Stomach (tissue), 9 donors: Measurements from ENCODE around the gene CEP112. TPM values are rescaled to one million over a fixed set of nuclear protein-coding genes. Genes with fewer than 3 reads are reported as not detected.
A peak's percentile ranks its signal among the peaks of the same experiment; 100 is the strongest.

Experiments used
- DNase-seq, 2 donors: peaks; one replicate each; pipeline versions ENCODE4 v3.0.0 to v3.0.0-alpha.2; 2013 to 2019
- H3K27ac ChIP-seq, 5 donors: fragments of 200-600 bp in 4 of 5; sonication (generic) in 4 of 5; one replicate each; pipeline ENCODE4 v1.5.1; 2013 to 2019; ENCODE audit warnings: mild to moderate bottlenecking in 1 of 5, moderate library complexity in 1 of 5
- H3K27me3 ChIP-seq, 3 donors: fragments of 200-600 bp; sonication (generic); one replicate each; pipeline ENCODE4 v1.5.1; 2017 to 2019; ENCODE audit warnings: mixed run types in 1 of 3
- H3K36me3 ChIP-seq, 4 donors: fragments of 200-600 bp; sonication (generic); 1 replicate in 3 of 4; 2 replicates in 1 of 4; pipeline ENCODE4 v1.5.1; 2016 to 2019
- H3K4me1 ChIP-seq, 4 donors: fragments of 200-600 bp; sonication (generic); one replicate each; pipeline ENCODE4 v1.5.1; 2016 to 2019
- H3K4me3 ChIP-seq, 4 donors: fragments of 200-600 bp; sonication (generic) in 3 of 4; one replicate each; pipeline ENCODE4 v1.5.1; 2016 to 2019; ENCODE audit warnings: mild to moderate bottlenecking in 1 of 4
- H3K9me3 ChIP-seq, 4 donors: fragments of 200-600 bp; sonication (generic); one replicate each; pipeline ENCODE4 v1.5.1; 2016 to 2019
- EP300 ChIP-seq: sonication (generic); formaldehyde crosslinking; IDR thresholded peaks from one replicate; pipeline ENCODE4 v1.6.1; 2017; ENCODE audit warnings: antibody characterized with exemption
- POLR2A ChIP-seq, 4 donors: fragments of 450-650 bp; IDR thresholded peaks; one replicate each; pipeline ENCODE4 v1.6.1; 2016; ENCODE audit warnings: antibody characterized with exemption in 4 of 4, control low read depth in 2 of 4, mild to moderate bottlenecking in 1 of 4, moderate library complexity in 1 of 4
- POLR2AphosphoS5 ChIP-seq, 3 donors: sonication (generic); formaldehyde crosslinking; IDR thresholded peaks; one replicate each; pipeline ENCODE4 v1.6.1; 2016; ENCODE audit warnings: antibody characterized with exemption in 3 of 3
- WGBS, 5 donors: extraction: QIAGEN DNeasy Blood & Tissue Kit in 3 of 5; methylation state at CpG; one replicate each; pipeline versions ENCODE4 v1.1.5 to v1.1.7; 2013 to 2018; 5-methylcytosine and 5-hydroxymethylcytosine counted together
- intact Hi-C: fragments of 100-400 bp; cut with DNase I; formaldehyde crosslinking; loops from one replicate; pipeline ENCODE4 v1.15.1; 2023; ENCODE audit warnings: low total_unique reads
- polyA plus RNA-seq, 3 donors: library from polyadenylated mRNA; stranded (reverse); fragments of 200-250 nt; gene quantifications; one replicate each; pipeline ENCODE4 v1.2.3, GENCODE V29; 2013
- total RNA-seq, 5 donors: library from RNA; depleted of rRNA; stranded (reverse); fragments of >200 nt; gene quantifications; one replicate each; pipeline versions ENCODE4 v1.1.0 to v1.2.3, GENCODE V29; 2014 to 2016
- TF ChIP-seq, protein P1 (sequence below), 7 experiments: fragments of 450-650 bp in 4 of 7; fragments of 200-600 bp in 3 of 7; sonication (generic) in 3 of 7; IDR thresholded peaks; one replicate each; pipeline ENCODE4 v1.5.1; 2016 to 2019; ENCODE audit warnings: antibody characterized with exemption in 7 of 7, control low read depth in 2 of 7, mild to moderate bottlenecking in 1 of 7
- donor health status: healthy with polysubstance abuse.
- donor health status: Bipolar disorder and iron deficiency.
- donor health status: healthy.

CEP112 gene
- total and polyA plus RNA-seq, 8 donors: 3.5 to 108 (median 13.3) TPM

DNA sequence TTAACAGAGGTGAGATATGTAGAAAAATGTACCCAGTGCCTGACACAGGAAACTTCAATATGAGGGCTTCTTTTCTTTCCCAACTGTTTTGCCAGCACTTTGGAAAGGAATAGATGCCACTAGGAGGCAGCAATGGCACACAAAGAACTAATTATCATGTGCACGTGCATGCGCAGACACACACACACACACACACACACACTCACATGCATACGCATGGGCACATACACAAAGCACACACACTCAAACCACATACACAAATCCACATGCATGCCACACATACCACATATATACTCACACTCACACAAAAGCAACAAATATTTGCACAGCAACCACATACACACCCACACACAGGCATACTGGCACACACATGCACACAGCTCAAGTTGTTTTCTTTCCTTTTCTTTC is 8.8 kb upstream of the CEP112 start:
- WGBS, 5 donors: 1 to 9% (median 6%) methylated on average over 3 of the region's 3 CpGs
- peak; percentile 59 to 89 for DNase-seq
- H3K36me3 ChIP-seq: no peaks in the 10 kb centered on the region
- TF ChIP-seq, protein P1, sequence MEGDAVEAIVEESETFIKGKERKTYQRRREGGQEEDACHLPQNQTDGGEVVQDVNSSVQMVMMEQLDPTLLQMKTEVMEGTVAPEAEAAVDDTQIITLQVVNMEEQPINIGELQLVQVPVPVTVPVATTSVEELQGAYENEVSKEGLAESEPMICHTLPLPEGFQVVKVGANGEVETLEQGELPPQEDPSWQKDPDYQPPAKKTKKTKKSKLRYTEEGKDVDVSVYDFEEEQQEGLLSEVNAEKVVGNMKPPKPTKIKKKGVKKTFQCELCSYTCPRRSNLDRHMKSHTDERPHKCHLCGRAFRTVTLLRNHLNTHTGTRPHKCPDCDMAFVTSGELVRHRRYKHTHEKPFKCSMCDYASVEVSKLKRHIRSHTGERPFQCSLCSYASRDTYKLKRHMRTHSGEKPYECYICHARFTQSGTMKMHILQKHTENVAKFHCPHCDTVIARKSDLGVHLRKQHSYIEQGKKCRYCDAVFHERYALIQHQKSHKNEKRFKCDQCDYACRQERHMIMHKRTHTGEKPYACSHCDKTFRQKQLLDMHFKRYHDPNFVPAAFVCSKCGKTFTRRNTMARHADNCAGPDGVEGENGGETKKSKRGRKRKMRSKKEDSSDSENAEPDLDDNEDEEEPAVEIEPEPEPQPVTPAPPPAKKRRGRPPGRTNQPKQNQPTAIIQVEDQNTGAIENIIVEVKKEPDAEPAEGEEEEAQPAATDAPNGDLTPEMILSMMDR (IDR thresholded peaks at IDR 0.05): peak in 4 of 7 experiments; percentile 25 to 83 (median 64)
- TF ChIP-seq POLR2AphosphoS5 (IDR thresholded peaks at IDR 0.05) (peak in 2 of 3 donors; percentile 17 to 21), EP300 (no peak)
- H3K4me3 ChIP-seq: no peak overlapping the region
- H3K27me3 ChIP-seq: no peaks in the 10 kb centered on the region
- H3K27ac ChIP-seq: no peak overlapping the region
- H3K4me1 ChIP-seq: peaks cover 0 to 8% (median 4%) of the 10 kb centered on the region in 4 donors
- H3K9me3 ChIP-seq: no peaks in the 10 kb centered on the region
- intact Hi-C loops: no loop called here

DNA sequence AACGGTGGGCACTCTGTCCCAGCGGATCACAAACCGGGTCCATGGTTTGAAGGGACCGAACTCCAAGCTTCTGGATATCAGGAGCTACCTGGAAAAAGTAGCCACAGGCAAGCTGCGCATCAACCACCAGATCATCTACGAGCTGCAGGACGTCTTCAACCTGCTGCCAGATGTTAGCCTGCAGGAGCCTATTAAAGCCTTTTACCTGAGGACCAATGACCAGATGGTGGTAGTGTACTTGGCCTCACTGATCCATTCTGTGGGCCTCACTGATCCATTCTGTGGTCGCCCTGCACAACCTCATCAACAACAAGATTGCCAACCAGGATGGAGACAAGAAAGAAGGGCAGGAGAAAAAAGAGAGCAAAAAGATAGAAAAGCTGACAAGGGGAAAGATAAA is 6.3 kb upstream of the CEP112 start:
- H3K36me3 ChIP-seq: no peaks in the 10 kb centered on the region
- H3K27ac ChIP-seq: no peak overlapping the region
- intact Hi-C loops: no loop called here
- no peak overlapping the region for H3K4me3 ChIP-seq
- H3K27me3 ChIP-seq: no peaks in the 10 kb centered on the region
- DNase-seq: no peak
- peaks cover 0 to 8% (median 4%) of the 10 kb centered on the region in 4 donors for H3K4me1 ChIP-seq
- H3K9me3 ChIP-seq: no peaks in the 10 kb centered on the region
- WGBS, 5 donors: 97 to 98% (median 97%) methylated on average over 7 to 8 of the region's 8 CpGs
- TF ChIP-seq EP300 (no peak), POLR2A (IDR thresholded peaks at IDR 0.05) (no peak), POLR2AphosphoS5 (IDR thresholded peaks at IDR 0.05) (no peak)
- TF ChIP-seq, protein P1 (IDR thresholded peaks at IDR 0.05): no peak

DNA sequence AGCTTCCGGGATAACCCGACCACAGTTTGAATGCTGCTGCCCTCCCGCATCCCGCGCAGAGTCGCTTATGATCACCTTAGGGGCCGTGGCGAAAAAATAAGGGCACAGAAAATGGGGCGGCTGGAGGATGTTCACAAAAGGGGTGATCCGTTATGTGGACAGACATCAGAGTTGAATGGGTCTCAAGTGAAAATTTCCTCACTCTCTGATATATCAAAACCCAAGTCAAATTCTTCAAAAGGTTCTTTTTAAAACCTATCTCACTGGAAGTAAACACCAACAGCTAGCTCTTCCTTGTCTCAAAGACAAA is 400 bp upstream of the CEP112 start:
- peak overlapping the region; percentile 71 to 82 (median 78) for H3K4me3 ChIP-seq
- 1 to 5% (median 2%) methylated on average over 8 to 10 of the region's 10 CpGs for WGBS, 5 donors

DNA sequence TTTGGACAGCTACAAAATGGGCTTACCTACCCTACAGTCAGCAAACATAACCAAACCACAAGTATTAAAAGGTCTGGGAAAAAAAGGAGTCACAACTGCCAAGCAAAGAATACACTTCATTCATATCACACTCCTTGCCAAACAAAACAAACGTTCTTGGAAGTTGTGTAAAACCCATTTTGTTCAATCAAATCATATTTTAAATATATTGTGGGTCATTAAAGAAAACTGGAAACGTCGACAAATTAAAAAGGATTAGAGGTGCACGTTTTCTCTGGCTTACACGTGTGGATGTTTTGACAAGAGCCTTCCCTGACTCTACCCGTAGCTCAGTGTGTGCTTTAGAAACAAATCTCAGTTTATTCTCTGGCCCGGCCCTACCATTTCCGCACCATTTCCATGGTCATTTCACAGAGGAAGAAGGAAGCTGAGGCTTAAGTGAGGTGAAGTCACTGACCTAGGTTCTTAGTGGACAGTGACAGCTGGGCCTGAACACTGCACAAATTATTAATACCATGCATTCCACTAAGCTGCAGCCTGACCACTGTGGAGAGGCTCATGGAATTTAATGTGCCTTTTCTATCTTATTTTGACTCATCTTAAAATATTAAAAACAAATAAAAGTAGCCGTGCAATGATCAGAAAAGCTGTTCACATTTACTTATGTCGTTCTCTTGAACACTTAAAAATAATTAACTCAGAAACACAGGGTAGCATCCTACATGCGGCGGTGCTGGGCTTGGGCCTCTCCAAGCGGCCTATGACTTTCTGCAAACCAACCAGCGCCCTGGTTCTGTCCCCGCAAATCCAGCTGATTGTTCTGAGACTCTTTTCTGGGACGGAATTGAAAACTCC is 968 bp downstream of the CEP112 start:
- Histone ChIP-seq H3K9me3 (no peaks in the 10 kb centered on the region), H3K27ac (peak overlapping the region; percentile 65 to 84 (median 76)), H3K4me3 (peak overlapping the region; percentile 71 to 82 (median 78)), H3K4me1 (peaks cover 18 to 40% (median 31%) of the 10 kb centered on the region in 4 donors), H3K27me3 (no peaks in the 10 kb centered on the region), H3K36me3 (no peaks in the 10 kb centered on the region)
- intact Hi-C loops: no loop called here
- DNase-seq: peak in 1 of 2 donors; percentile 53
- no peak for TF ChIP-seq POLR2AphosphoS5 (IDR thresholded peaks at IDR 0.05)
- TF ChIP-seq, protein P1 (IDR thresholded peaks at IDR 0.05): no peak
- TF ChIP-seq POLR2A (IDR thresholded peaks at IDR 0.05): no peak
- no peak for TF ChIP-seq EP300
- WGBS, 5 donors: 13 to 24% (median 15%) methylated on average over 15 to 16 of the region's 16 CpGs

More for the DNA sequence above, 400 bp upstream of the CEP112 start:
- no peaks in the 10 kb centered on the region for H3K27me3 ChIP-seq
- H3K9me3 ChIP-seq: no peaks in the 10 kb centered on the region
- no peak for DNase-seq
- H3K36me3 ChIP-seq: no peaks in the 10 kb centered on the region
- H3K4me1 ChIP-seq: peaks cover 18 to 40% (median 31%) of the 10 kb centered on the region in 4 donors
- TF ChIP-seq EP300: no peak
- TF ChIP-seq, protein P1 (IDR thresholded peaks at IDR 0.05): no peak
- TF ChIP-seq POLR2A (IDR thresholded peaks at IDR 0.05): no peak
- no peak for TF ChIP-seq POLR2AphosphoS5 (IDR thresholded peaks at IDR 0.05)
- peak overlapping the region in 4 of 5 donors; percentile 74 to 84 (median 78) for H3K27ac ChIP-seq
- intact Hi-C loops: no loop called here
